ENCODE data around the gene PTPN5.
A peak's percentile ranks its signal among the peaks of the same experiment; 100 is the strongest.

Gene PTPN5

GRCh38 chr11:18775492-18776292 lies 15.9 kb downstream of the PTPN5 start:
- no peak overlapping the region for H3K27ac ChIP-seq (replicated peaks)
- no peak overlapping the region for H3K4me3 ChIP-seq (replicated peaks; ENCODE audit: insufficient read depth, low read length)
- DNase-seq (ENCODE audit: low read depth in 1 of 2, low spot score in 1 of 2), result peak; percentile 30 to 56
- H3K27me3 ChIP-seq (ENCODE audit: insufficient read depth, poor library complexity, severe bottlenecking), result no peaks in the 10 kb centered on the region
- TF ChIP-seq GABPA (IDR thresholded peaks at IDR 0.05; ENCODE audit: low read depth) (no peak), CTCF (IDR thresholded peaks at IDR 0.05; ENCODE audit: insufficient read depth, low read length) (peak; percentile 87)

- Histone ChIP-seq H3K4me3 (replicated peaks; ENCODE audit: insufficient read depth, low read length) (no peak overlapping the region), H3K27me3 (ENCODE audit: insufficient read depth, poor library complexity, severe bottlenecking) (no peaks in the 10 kb centered on the region), H3K27ac (replicated peaks) (no peak overlapping the region)
- DNase-seq (ENCODE audit: low read depth in 1 of 2, low spot score in 1 of 2), result no peak
- no peak for TF ChIP-seq REST (IDR thresholded peaks at IDR 0.05; ENCODE audit: insufficient replicate concordance, low read depth)
- TF ChIP-seq SPI1 (IDR thresholded peaks at IDR 0.05; ENCODE audit: borderline replicate concordance, low read depth), result no peak
- no peak for TF ChIP-seq GABPA (IDR thresholded peaks at IDR 0.05; ENCODE audit: low read depth)
- TF ChIP-seq CTCF (IDR thresholded peaks at IDR 0.05; ENCODE audit: insufficient read depth, low read length), result no peak
- no peak for TF ChIP-seq POLR2AphosphoS5 (IDR thresholded peaks at IDR 0.05; ENCODE audit: low read depth)
These were observed 16.8 kb downstream of the PTPN5 start for GRCh38 chr11:18774801-18775200.

GRCh38 chr11:18773681-18774080 lies 17.9 kb downstream of the PTPN5 start:
- TF ChIP-seq CTCF (IDR thresholded peaks at IDR 0.05; ENCODE audit: insufficient read depth, low read length), result no peak
- no peak for TF ChIP-seq POLR2AphosphoS5 (IDR thresholded peaks at IDR 0.05; ENCODE audit: low read depth)
- no peak for TF ChIP-seq SPI1 (IDR thresholded peaks at IDR 0.05; ENCODE audit: borderline replicate concordance, low read depth)
- no peak for TF ChIP-seq REST (IDR thresholded peaks at IDR 0.05; ENCODE audit: insufficient replicate concordance, low read depth)
- no peak for TF ChIP-seq GABPA (IDR thresholded peaks at IDR 0.05; ENCODE audit: low read depth)
- no peak for DNase-seq (ENCODE audit: low read depth in 1 of 2, low spot score in 1 of 2)

GRCh38 chr11:18773104-18773503 lies 18.5 kb downstream of the PTPN5 start:
- DNase-seq (ENCODE audit: low read depth in 1 of 2, low spot score in 1 of 2), result no peak
- H3K4me3 ChIP-seq (replicated peaks; ENCODE audit: insufficient read depth, low read length), result no peak overlapping the region
- TF ChIP-seq SPI1 (IDR thresholded peaks at IDR 0.05; ENCODE audit: borderline replicate concordance, low read depth) (no peak), GABPA (IDR thresholded peaks at IDR 0.05; ENCODE audit: low read depth) (no peak), POLR2AphosphoS5 (IDR thresholded peaks at IDR 0.05; ENCODE audit: low read depth) (no peak), CTCF (IDR thresholded peaks at IDR 0.05; ENCODE audit: insufficient read depth, low read length) (no peak), REST (IDR thresholded peaks at IDR 0.05; ENCODE audit: insufficient replicate concordance, low read depth) (no peak)
- H3K27ac ChIP-seq (replicated peaks), result no peak overlapping the region
- no peaks in the 10 kb centered on the region for H3K27me3 ChIP-seq (ENCODE audit: insufficient read depth, poor library complexity, severe bottlenecking)

More at GRCh38 chr11:18773681-18774080, 17.9 kb downstream of the PTPN5 start:
- H3K27ac ChIP-seq (replicated peaks), result no peak overlapping the region
- H3K27me3 ChIP-seq (ENCODE audit: insufficient read depth, poor library complexity, severe bottlenecking), result no peaks in the 10 kb centered on the region
- H3K4me3 ChIP-seq (replicated peaks; ENCODE audit: insufficient read depth, low read length), result no peak overlapping the region

Data from HL-60 (cell line).